Measurements from ENCODE around the gene SPATS1. TPM values are rescaled to one million over a fixed set of nuclear protein-coding genes. Genes with fewer than 3 reads are reported as not detected.
"Not testable (repeated sequence)": the region's sequence is repeated elsewhere in the genome, so short reads cannot be mapped to it uniquely, and the experiment has no call there.

Gene SPATS1
- total RNA-seq, 2 experiments from 2014 or later: not detected

DNA sequence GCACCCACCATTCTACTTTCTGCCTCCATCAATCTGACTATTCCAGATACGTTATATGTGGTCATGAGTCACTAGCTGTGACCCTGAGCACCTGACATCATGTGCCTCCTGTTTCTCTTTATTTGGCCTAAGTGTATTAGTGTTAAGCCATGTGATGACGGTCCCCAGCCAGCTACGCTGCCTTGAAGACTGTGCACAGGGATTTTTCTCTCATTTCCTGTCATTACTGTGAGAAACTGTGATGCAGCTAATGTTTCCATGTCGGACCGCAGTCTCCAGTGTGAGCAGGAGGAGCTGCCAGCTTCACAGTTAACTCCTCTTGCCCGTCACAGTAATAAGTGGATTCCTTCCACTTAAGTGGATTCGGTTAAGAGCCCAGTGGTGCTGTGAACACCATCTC is 9.9 kb upstream of the SPATS1 start:
- H3K4me1 Mint-ChIP-seq (ENCODE audit: low read depth): no peaks in the 10 kb centered on the region
- DNase-seq (no peak), ATAC-seq (no peak)
- CTCF ChIA-PET: interaction anchor here (2.1 to 10.4 kb wide), 2 partner anchors 20 to 65 kb away, joined by 7 to 137 read pairs; partner anchors contain the start of genes AARS2, NFKBIE and TMEM151B
- POLR2A ChIA-PET: interaction anchor here (0.6 kb wide), 1 partner anchor 60 kb away, joined by 3 read pairs; no protein-coding TSS in a partner anchor
- H3K27me3 Mint-ChIP-seq (ENCODE audit: low read depth): peaks cover 34% of the 10 kb centered on the region
- no peaks in the 10 kb centered on the region for H3K36me3 Mint-ChIP-seq (ENCODE audit: low read depth)
- H3K27ac Mint-ChIP-seq: no peak overlapping the region
- no peak overlapping the region for H3K4me3 Mint-ChIP-seq
- no peaks in the 10 kb centered on the region for H3K9me3 Mint-ChIP-seq (ENCODE audit: insufficient read depth)

DNA sequence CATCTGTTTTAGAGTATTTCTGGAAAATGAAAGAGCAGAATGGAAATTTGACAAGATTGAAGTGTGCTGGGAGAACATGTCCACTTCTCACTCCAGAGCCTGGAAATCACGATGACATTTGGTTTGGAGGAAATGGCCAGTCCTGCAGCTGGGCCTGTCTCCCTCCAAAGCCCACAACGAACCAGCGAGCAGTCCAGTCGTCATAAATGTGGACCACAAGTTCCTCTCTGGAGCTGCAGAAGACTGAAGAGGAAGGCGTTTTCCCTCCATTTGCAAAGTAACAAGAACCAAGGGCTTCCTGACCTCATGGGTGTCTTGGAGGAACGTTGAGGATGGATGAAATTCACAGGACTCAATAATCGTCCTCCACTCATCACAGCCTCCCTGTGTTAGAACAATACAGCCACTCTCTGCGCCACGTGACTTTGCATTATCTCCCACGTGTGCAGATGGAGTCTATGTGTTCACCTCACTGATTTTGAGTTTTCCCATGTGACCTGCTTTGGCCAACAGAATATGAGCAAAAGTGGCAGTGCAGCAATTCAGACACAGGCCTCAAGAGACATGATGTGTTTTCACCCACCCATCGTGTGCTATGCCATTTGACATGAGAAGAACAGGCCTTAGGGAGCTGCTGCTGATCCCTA is 9.1 kb upstream of the SPATS1 start:
- Mint-ChIP-seq H3K4me3 (no peak overlapping the region), H3K9me3 (ENCODE audit: insufficient read depth) (no peaks in the 10 kb centered on the region), H3K4me1 (ENCODE audit: low read depth) (no peaks in the 10 kb centered on the region), H3K27me3 (ENCODE audit: low read depth) (peaks cover 26% of the 10 kb centered on the region), H3K36me3 (ENCODE audit: low read depth) (no peaks in the 10 kb centered on the region), H3K27ac (no peak overlapping the region)
- DNase-seq (no peak), ATAC-seq (no peak)
- POLR2A ChIA-PET: interaction anchor here (1.2 kb wide), 1 partner anchor 66 kb away, joined by 3 read pairs; no protein-coding TSS in a partner anchor
- CTCF ChIA-PET: interaction anchor here (2.1 to 10.4 kb wide), 2 partner anchors 20 to 66 kb away, joined by 7 to 137 read pairs; partner anchors contain the start of genes AARS2, NFKBIE and TMEM151B

DNA sequence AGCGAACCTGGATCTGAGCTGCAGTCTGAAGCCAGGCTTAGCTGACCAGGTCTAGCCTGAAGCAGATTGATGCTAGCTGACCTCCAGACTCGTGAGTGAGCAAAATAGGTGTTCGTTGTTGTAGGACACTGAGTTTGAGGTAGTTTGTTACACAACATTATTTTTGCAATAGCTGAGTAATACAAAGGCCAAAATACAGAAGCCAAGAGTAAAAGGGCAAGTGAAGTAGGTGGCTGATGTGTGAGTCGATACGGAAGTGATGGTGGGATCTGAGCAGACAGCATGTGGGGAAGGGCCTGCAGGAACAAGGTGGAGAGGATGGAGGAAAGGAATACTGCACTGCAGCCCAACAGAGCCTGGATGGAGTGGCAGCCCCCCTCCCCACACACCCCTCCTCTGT is 8.5 kb upstream of the SPATS1 start:
- ATAC-seq (no peak), DNase-seq (no peak)
- CTCF ChIA-PET: interaction anchor here (2.1 to 10.4 kb wide), 3 partner anchors 21 to 67 kb away, joined by 7 to 137 read pairs (median 12); partner anchors contain the start of genes AARS2, NFKBIE and TMEM151B
- Mint-ChIP-seq H3K36me3 (ENCODE audit: low read depth) (no peaks in the 10 kb centered on the region), H3K27me3 (ENCODE audit: low read depth) (peaks cover 22% of the 10 kb centered on the region), H3K4me3 (no peak overlapping the region), H3K4me1 (ENCODE audit: low read depth) (no peaks in the 10 kb centered on the region), H3K27ac (no peak overlapping the region), H3K9me3 (ENCODE audit: insufficient read depth) (no peaks in the 10 kb centered on the region)
- POLR2A ChIA-PET: interaction anchor here (1.2 kb wide), 1 partner anchor 66 kb away, joined by 3 read pairs; no protein-coding TSS in a partner anchor

DNA sequence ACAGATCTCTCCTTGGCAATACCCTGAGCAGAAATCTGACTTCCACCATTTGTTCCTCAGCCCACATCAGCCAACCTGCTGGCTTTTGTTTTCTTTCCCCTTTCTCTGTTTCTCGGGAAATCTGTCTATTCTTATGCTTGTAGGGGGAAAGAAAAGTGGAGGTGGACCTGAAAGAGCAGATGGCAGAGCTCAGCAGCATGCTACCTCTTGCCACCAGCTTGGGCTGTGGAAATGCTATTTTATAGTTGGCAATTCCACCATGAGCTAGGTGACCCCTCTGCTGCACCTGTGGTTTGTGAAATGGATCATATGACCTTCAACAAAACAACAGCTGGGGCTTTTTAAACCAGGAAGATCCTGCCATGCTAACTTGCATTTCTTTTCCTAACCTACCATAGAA is 6.8 kb upstream of the SPATS1 start:
- no peak for DNase-seq
- Mint-ChIP-seq H3K4me1 (ENCODE audit: low read depth) (no peaks in the 10 kb centered on the region), H3K4me3 (no peak overlapping the region), H3K27ac (no peak overlapping the region), H3K36me3 (ENCODE audit: low read depth) (no peaks in the 10 kb centered on the region), H3K9me3 (ENCODE audit: insufficient read depth) (no peaks in the 10 kb centered on the region), H3K27me3 (ENCODE audit: low read depth) (peaks cover 10% of the 10 kb centered on the region)
- CTCF ChIA-PET: interaction anchor here (1.1 to 10.4 kb wide), 7 partner anchors 15 to 240 kb away, joined by 3 to 137 read pairs (median 5); partner anchors contain the start of genes AARS2, NFKBIE and TMEM151B
- ATAC-seq: no peak
- POLR2A ChIA-PET: no interaction called here

DNA sequence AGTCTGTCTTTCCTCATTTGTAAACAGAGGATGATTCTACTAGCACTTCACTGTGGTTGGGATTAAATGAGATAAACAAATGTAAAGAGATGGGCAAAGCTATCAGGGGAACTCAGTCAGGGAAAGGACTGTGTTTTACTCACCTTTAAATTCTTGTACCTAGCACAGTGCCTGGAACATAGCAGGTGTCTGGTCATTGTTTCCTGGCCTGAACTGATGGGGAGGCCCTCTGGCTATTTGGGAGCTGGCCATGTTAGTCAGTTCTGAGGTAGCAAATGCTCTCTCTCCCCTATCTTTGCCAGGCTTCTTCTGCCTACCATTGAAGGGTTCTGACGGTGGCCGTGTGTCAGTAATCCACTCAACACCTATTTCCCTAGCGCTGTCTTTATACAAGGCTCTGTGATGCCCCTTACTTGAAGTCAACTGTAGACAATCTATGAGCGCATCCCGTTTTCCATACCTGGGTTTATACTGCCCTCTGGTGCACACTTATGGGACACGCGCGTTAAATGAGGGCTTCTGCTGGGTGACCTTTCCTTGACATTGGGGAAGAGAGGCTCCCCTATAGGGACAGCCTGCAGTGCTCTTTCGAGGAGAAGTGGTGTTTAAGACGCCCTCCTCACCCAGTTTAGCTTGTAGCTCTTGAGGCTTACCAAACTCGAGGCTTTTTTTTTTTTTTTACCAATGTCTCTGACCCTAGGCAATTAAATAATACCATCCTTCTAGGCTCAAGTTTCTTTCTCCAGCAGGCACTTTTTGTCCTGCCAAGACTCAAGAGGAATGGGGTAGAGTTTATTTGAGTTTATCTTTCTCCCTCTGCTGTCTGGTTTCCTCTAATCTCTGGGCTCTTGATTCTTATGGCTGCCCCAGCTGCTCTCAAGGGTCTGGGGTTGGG is 4.0 kb upstream of the SPATS1 start:
- peaks cover 26% of the 10 kb centered on the region for H3K27me3 Mint-ChIP-seq (ENCODE audit: low read depth)
- peak; percentile 80 for DNase-seq
- no peaks in the 10 kb centered on the region for H3K9me3 Mint-ChIP-seq (ENCODE audit: insufficient read depth)
- H3K27ac Mint-ChIP-seq: no peak overlapping the region
- H3K4me1 Mint-ChIP-seq (ENCODE audit: low read depth): peaks cover 2% of the 10 kb centered on the region
- ChIA-PET CTCF (interaction anchor here (0.9 to 10.4 kb wide), 17 partner anchors 9 to 243 kb away, joined by 3 to 137 read pairs (median 4); partner anchors contain the start of genes AARS2, NFKBIE and TMEM151B), POLR2A (no interaction called here)
- no peaks in the 10 kb centered on the region for H3K36me3 Mint-ChIP-seq (ENCODE audit: low read depth)
- ATAC-seq: peak; percentile 91
- no peak overlapping the region for H3K4me3 Mint-ChIP-seq

DNA sequence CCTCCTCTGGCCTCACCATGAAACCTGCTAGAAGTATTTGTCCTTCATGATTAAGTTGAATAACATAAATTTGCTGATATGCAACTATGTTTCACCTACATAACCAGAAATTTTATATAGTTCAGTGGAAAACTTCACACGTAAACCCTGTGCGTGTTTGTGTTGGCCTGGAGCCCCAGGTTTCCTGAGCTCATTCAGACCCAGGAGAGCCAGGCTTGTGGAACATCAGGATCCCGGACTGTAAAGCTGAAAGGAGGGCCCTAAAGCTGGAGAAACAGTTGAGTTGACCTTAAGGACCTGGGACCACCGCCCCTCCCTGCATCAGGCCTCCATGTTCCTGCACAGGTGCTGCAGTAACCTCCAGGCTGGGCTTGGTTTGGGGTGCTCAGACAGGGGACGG is 3.1 kb upstream of the SPATS1 start:
- Mint-ChIP-seq H3K4me1 (ENCODE audit: low read depth) (peaks cover 2% of the 10 kb centered on the region), H3K36me3 (ENCODE audit: low read depth) (no peaks in the 10 kb centered on the region)

DNA sequence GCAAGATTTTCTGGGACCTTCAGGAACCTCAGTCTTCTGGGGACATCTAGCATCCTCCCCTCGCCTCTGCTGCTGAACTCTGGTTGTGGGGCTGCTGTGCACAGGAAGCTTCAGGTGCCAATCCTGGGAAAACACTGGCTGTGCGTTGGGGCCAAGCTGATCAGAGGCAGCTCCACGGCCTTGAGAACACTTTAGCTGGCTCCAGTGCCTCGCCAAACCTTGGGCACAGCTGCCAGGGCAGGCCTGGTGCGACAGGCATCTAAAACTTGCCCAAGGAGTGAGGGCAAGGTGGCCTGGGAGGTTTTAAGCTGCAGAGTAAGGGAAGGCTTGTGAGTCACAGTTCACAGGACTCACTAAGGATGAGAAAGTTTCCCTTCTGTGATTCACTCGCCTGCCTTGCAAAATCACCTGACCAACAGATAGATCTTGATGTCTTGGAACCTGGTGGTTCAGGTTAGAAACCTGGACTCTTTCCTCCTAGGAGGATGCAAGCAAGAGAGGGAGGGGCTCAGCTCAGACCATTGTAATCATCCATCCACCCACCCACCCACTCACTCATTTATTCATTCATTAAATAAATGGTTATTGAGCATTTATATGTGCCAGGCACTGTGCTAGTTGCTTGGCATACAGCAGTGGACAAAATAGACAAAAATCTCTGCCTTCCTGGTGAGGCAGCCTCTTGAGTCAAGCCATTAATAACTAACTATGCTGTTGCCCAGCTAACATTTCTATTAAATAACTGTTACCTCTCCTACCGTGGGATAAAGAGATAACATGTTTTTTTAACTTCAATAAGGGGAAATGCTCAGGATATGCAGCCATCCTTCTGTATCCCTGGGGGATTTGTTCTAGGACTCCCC is 2.5 kb upstream of the SPATS1 start:
- no peak overlapping the region for H3K4me3 Mint-ChIP-seq
- H3K9me3 Mint-ChIP-seq (ENCODE audit: insufficient read depth): no peaks in the 10 kb centered on the region
- peaks cover 39% of the 10 kb centered on the region for H3K27me3 Mint-ChIP-seq (ENCODE audit: low read depth)
- DNase-seq: no peak
- ChIA-PET POLR2A (no interaction called here), CTCF (interaction anchor here (0.8 to 10.4 kb wide), 11 partner anchors 11 to 177 kb away, joined by 3 to 137 read pairs (median 4); partner anchors contain the start of genes AARS2, NFKBIE and TMEM151B)
- H3K4me1 Mint-ChIP-seq (ENCODE audit: low read depth): peaks cover 2% of the 10 kb centered on the region
- ATAC-seq: no peak
- H3K36me3 Mint-ChIP-seq (ENCODE audit: low read depth): no peaks in the 10 kb centered on the region
- H3K27ac Mint-ChIP-seq: no peak overlapping the region

More for the DNA sequence above, 3.1 kb upstream of the SPATS1 start:
- H3K4me3 Mint-ChIP-seq: no peak overlapping the region
- POLR2A ChIA-PET: no interaction called here
- CTCF ChIA-PET: interaction anchor here (0.8 to 10.4 kb wide), 13 partner anchors 10 to 244 kb away, joined by 3 to 137 read pairs (median 4); partner anchors contain the start of genes AARS2, NFKBIE and TMEM151B
- ATAC-seq: no peak
- H3K27ac Mint-ChIP-seq: no peak overlapping the region
- peaks cover 34% of the 10 kb centered on the region for H3K27me3 Mint-ChIP-seq (ENCODE audit: low read depth)
- DNase-seq: no peak
- no peaks in the 10 kb centered on the region for H3K9me3 Mint-ChIP-seq (ENCODE audit: insufficient read depth)

DNA sequence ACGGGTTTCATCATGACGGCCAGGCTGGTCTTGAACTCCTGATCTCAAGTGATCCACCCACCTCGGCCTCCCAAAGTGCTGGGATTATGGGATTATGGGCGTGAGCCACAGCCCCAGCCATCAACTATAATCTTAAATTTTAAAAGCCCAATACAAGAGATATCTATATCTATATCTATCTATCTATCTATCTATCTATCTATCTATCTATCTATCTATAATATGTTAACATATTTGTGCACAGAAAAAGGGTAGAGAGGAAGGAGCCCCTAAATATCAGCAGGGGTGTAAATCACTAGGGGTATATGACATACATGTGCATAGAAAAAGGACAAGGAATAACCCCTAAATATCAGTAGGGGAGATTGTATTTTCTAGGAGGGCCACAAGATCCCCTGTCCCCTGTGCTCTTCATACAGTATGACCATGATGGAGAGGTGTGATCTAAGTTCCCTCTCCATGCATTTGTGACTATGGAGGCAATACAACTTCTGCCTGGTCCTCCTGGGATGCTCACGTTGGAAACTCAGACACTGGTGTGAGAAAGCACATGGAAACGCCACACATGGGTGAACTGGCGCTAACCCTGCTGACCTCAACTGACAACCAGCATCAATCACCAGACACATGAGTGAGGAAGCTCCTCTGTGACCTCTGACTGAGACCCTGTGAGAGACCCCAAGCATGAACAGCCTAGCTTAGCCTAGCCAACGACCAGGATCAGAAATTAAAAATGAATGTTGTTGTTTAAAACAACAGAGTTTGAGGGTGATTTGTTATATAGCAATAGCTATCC is 1.2 kb upstream of the SPATS1 start:
- ChIA-PET POLR2A (no interaction called here), CTCF (interaction anchor here (1.0 to 4.7 kb wide), 2 partner anchors 28 to 74 kb away, joined by 3 to 31 read pairs; partner anchors contain the start of genes AARS2 and NFKBIE)
- no peaks in the 10 kb centered on the region for H3K36me3 Mint-ChIP-seq (ENCODE audit: low read depth)
- DNase-seq (no peak), ATAC-seq (no peak)
- no peak overlapping the region for H3K27ac Mint-ChIP-seq
- peaks cover 2% of the 10 kb centered on the region for H3K4me1 Mint-ChIP-seq (ENCODE audit: low read depth)
- H3K9me3 Mint-ChIP-seq (ENCODE audit: insufficient read depth): no peaks in the 10 kb centered on the region
- H3K27me3 Mint-ChIP-seq (ENCODE audit: low read depth): peaks cover 48% of the 10 kb centered on the region
- H3K4me3 Mint-ChIP-seq: no peak overlapping the region

DNA sequence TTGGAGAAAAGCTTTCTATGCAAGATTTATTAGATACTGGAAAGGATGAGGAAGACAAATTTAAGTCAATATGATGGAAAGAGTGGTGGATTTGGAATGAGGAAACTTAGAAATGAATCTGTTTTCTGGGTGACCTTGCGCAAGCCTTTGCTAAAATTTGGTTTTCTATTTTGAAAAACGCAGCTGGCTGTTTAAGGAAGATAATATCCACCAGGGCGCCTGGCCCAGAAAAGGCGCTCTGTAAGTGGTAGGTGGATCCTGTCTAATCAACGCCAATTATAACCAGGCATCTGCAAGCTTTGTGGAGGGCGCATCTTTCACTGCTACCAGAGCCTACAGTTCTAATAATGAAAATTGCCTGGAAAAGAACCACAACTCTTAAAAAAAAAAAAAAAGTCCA is 398 bp upstream of the SPATS1 start:
- CTCF ChIA-PET: interaction anchor here (1.0 to 4.7 kb wide), 2 partner anchors 29 to 75 kb away, joined by 3 to 31 read pairs; partner anchors contain the start of genes AARS2 and NFKBIE
- ATAC-seq (no peak), DNase-seq (no peak)
- H3K4me3 Mint-ChIP-seq: no peak overlapping the region
- POLR2A ChIA-PET: no interaction called here
- peaks cover 45% of the 10 kb centered on the region for H3K27me3 Mint-ChIP-seq (ENCODE audit: low read depth)
- peaks cover 2% of the 10 kb centered on the region for H3K4me1 Mint-ChIP-seq (ENCODE audit: low read depth)
- H3K27ac Mint-ChIP-seq: no peak overlapping the region
- H3K9me3 Mint-ChIP-seq (ENCODE audit: insufficient read depth): no peaks in the 10 kb centered on the region
- H3K36me3 Mint-ChIP-seq (ENCODE audit: low read depth): no peaks in the 10 kb centered on the region

DNA sequence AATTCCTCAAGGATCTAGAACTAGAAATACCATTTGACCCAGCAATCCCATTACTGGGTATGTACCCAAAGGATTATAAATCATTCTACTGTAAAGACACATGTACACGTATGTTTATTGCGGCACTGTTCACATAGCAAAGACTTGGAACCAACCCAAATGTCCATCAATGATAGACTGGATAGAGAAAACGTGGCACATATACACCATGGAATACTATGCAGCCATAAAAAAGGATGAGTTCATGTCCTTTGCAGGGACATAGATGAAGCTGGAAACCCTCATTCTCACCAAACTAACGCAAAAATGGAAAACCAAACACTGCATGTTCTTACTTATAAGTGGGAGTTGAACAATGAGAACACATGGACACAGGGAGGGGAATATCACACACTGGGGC is 4.4 kb downstream of the SPATS1 start:
- CTCF ChIA-PET; H3K36me3 Mint-ChIP-seq (ENCODE audit: low read depth); DNase-seq; H3K4me1 Mint-ChIP-seq (ENCODE audit: low read depth); H3K9me3 Mint-ChIP-seq (ENCODE audit: insufficient read depth); H3K4me3 Mint-ChIP-seq; H3K27ac Mint-ChIP-seq; POLR2A ChIA-PET; ATAC-seq: not testable (repeated sequence)
- H3K27me3 Mint-ChIP-seq (ENCODE audit: low read depth): peaks cover 42% of the 10 kb centered on the region
